Kidney epithelial cell (primary cell): ENCODE measurements around the gene ASAP2. TPM values are rescaled to one million over a fixed set of nuclear protein-coding genes. Genes with fewer than 3 reads are reported as not detected.

Source experiments
- DNase-seq: peaks from one replicate; pipeline ENCODE4 v3.0.0-alpha.2; 2010; ENCODE audit warnings: low read depth
- H3K27me3 ChIP-seq: 2 replicates; pipeline ENCODE4 v1.6.0; 2011; ENCODE audit warnings: low read length; ENCODE audit not compliant: control insufficient read depth, insufficient read depth
- H3K36me3 ChIP-seq: 2 replicates; pipeline ENCODE4 v1.5.1; 2011; ENCODE audit warnings: low read length; ENCODE audit not compliant: control insufficient read depth, insufficient read depth
- H3K4me3 ChIP-seq: 2 replicates; pipeline ENCODE4 v1.5.1; 2011; ENCODE audit warnings: low read depth, mild to moderate bottlenecking, control low read depth, low read length
- total RNA-seq: library from RNA; depleted of rRNA; stranded (reverse); fragments of >200 nt; gene quantifications from 2 replicates; pipeline ENCODE4 v1.2.3, GENCODE V29; 2015
- TF ChIP-seq, protein P1 (sequence below): IDR thresholded peaks from 2 replicates; pipeline ENCODE4 v1.5.1; 2011; ENCODE audit warnings: mild to moderate bottlenecking, moderate library complexity, low read length, control low read depth, inconsistent platforms; ENCODE audit not compliant: insufficient read depth, poor library complexity, severe bottlenecking

Gene ASAP2
- total RNA-seq, 1 donor from 2014 or later: 42.2 TPM

- Histone ChIP-seq H3K4me3 (peak overlapping the region; percentile 97), H3K36me3 (no peaks in the 10 kb centered on the region), H3K27me3 (no peaks in the 10 kb centered on the region)
- TF ChIP-seq, protein P1, sequence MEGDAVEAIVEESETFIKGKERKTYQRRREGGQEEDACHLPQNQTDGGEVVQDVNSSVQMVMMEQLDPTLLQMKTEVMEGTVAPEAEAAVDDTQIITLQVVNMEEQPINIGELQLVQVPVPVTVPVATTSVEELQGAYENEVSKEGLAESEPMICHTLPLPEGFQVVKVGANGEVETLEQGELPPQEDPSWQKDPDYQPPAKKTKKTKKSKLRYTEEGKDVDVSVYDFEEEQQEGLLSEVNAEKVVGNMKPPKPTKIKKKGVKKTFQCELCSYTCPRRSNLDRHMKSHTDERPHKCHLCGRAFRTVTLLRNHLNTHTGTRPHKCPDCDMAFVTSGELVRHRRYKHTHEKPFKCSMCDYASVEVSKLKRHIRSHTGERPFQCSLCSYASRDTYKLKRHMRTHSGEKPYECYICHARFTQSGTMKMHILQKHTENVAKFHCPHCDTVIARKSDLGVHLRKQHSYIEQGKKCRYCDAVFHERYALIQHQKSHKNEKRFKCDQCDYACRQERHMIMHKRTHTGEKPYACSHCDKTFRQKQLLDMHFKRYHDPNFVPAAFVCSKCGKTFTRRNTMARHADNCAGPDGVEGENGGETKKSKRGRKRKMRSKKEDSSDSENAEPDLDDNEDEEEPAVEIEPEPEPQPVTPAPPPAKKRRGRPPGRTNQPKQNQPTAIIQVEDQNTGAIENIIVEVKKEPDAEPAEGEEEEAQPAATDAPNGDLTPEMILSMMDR: no peak
- DNase-seq: no peak
Measured at GRCh38 chr2:9207641-9208311, 1.2 kb downstream of the ASAP2 start.

DNA sequence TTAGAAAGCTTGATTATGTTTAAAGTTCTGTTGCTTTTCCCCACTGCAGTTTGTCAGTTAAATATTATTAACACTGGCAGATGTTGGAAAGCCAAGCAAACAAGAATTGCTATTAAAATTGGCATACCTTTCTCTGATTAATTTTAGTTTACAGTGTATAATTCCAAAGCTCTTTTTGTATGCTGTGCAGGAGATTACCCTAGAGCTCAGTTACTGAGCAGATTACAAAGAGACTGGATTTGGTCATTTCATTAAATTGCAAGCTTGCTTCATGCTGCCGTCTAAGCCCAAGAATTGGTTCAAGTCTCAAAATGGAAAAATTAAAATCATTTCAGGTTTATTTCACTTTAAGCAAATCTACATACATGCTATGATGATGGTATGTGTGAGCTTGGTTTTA, 2.3 kb downstream of the ASAP2 start:
- Histone ChIP-seq H3K27me3 (no peaks in the 10 kb centered on the region), H3K4me3 (peak overlapping the region; percentile 97), H3K36me3 (no peaks in the 10 kb centered on the region)
- DNase-seq: no peak
- TF ChIP-seq, protein P1: no peak

DNA sequence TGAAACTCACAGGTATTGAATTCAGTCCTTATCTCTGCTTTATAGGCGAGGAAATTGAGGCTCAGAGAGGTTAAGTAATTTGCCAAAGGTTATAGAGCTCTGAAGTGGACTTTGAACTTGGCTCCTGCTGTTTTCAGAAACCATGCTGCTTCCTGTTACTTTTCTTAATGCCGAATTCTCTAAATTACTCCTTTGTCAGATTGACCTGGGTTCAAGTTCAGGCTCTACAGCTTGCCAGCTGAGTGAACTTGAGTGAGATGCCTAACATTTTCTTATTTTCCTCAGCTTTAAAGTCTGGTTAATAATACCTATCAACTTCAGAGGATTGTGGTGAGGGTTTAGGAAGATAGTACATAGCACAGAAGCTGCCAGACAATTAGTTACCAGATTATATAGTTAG, 3.4 kb downstream of the ASAP2 start:
- TF ChIP-seq, protein P1: no peak
- Histone ChIP-seq H3K4me3 (no peak overlapping the region), H3K36me3 (no peaks in the 10 kb centered on the region), H3K27me3 (no peaks in the 10 kb centered on the region)
- DNase-seq: no peak

GRCh38 chr2:9211496-9211895, 4.9 kb downstream of the ASAP2 start:
- Histone ChIP-seq H3K36me3 (no peaks in the 10 kb centered on the region), H3K4me3 (no peak overlapping the region), H3K27me3 (no peaks in the 10 kb centered on the region)
- TF ChIP-seq, protein P1: no peak
- no peak for DNase-seq

DNA sequence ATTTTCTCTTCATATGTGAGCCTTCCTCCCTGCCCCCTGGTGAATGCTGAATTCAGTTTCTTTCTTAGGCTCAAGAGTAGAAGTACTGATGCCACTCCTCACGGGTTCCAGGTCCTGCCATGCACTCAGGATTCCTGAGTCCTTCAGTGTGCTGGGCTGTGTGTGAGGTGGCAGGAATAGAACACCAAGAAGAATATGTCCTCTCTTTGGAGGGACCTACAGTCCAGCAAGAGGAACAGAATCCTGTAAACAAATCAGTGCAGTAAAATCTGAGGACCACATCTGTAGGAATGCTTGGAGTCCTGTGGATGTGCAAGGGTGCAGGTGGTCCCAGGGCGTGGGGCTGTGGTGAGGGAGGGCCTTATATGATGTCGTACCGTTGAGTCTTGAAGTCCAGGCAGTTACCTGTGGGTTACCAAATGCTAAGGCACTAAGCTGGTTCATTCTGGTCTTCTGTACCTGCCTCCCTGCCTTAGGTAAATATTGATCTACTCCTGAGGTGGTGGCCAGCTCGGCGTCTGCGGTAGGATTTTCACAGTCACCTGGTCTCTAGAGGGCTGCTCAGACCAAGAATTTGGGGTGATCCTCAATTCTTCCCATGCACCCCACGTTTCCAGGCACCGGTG, 5.5 kb downstream of the ASAP2 start:
- DNase-seq: no peak
- H3K4me3 ChIP-seq: no peak overlapping the region
- TF ChIP-seq, protein P1: no peak
- no peaks in the 10 kb centered on the region for H3K36me3 ChIP-seq
- H3K27me3 ChIP-seq: no peaks in the 10 kb centered on the region
